A673 (cell line): ENCODE results near the gene SH3D19. TPM values are rescaled to one million over a fixed set of nuclear protein-coding genes. Genes with fewer than 3 reads are reported as not detected.

Experiments
- BruUV-seq: library from RNA; stranded (reverse); fragments of 400-500 nt; replicated peaks from 2 replicates; lab custom pipeline; 2021; lab: Mats Ljungman, UMichigan
- CTCF ChIA-PET: fragments of 300-600 bp; sonication (Branson Sonifier 250); formaldehyde crosslinking; loops from one replicate; lab custom pipeline; 2022; ENCODE audit warnings: antibody characterized with exemption; lab: Charles Lee
- POLR2A ChIA-PET: fragments of 300-600 bp; sonication (Branson Sonifier 250); formaldehyde crosslinking; loops from one replicate; lab custom pipeline; 2022; ENCODE audit warnings: antibody characterized with exemption; ENCODE audit not compliant: low non-redundant PET; lab: Charles Lee
- DNase-seq: peaks from one replicate; pipeline ENCODE4 v3.0.0-alpha.2; 2015; ENCODE audit warnings: low spot score
- H3K27ac ChIP-seq: fragments of 200-600 bp; sonication (generic); 2 replicates; pipeline ENCODE4 v1.5.1; 2016; ENCODE audit warnings: mixed run types, low read depth, mild to moderate bottlenecking, mixed read lengths, antibody characterized with exemption, low read length; ENCODE audit not compliant: poor library complexity, severe bottlenecking
- H3K27me3 ChIP-seq: fragments of 200-600 bp; sonication (generic); replicated peaks from 2 replicates; pipeline ENCODE4 v1.6.1; 2017; ENCODE audit warnings: mixed run types, low read depth, mild to moderate bottlenecking, mixed read lengths, antibody characterized with exemption, low read length; ENCODE audit not compliant: insufficient read depth, poor library complexity
- H3K36me3 ChIP-seq: fragments of 200-600 bp; sonication (generic); 2 replicates; pipeline ENCODE4 v1.6.1; 2016; ENCODE audit warnings: mixed run types, mild to moderate bottlenecking, mixed read lengths, antibody characterized with exemption, low read length; ENCODE audit not compliant: insufficient read depth, poor library complexity, severe bottlenecking
- H3K4me1 ChIP-seq: fragments of 200-600 bp; sonication (generic); 2 replicates; pipeline ENCODE4 v1.6.1; 2017; ENCODE audit warnings: mixed run types, mild to moderate bottlenecking, mixed read lengths, antibody characterized with exemption, low read length; ENCODE audit not compliant: insufficient read depth, poor library complexity, severe bottlenecking
- H3K4me3 ChIP-seq: fragments of 200-600 bp; sonication (generic); 2 replicates; pipeline ENCODE4 v1.5.1; 2016; ENCODE audit warnings: low read depth, mixed run types, mild to moderate bottlenecking, mixed read lengths, low read length; ENCODE audit not compliant: poor library complexity, severe bottlenecking
- H3K9me3 ChIP-seq: fragments of 200-600 bp; sonication (generic); 2 replicates; pipeline ENCODE4 v1.6.1; 2016; ENCODE audit warnings: mixed run types, low read depth, mild to moderate bottlenecking, mixed read lengths, antibody characterized with exemption, low read length; ENCODE audit not compliant: poor library complexity, severe bottlenecking
- EZH2 ChIP-seq: fragments of 200-600 bp; sonication (generic); IDR thresholded peaks from 2 replicates; pipeline ENCODE4 v1.6.1; 2017; ENCODE audit warnings: borderline replicate concordance, low read depth, mild to moderate bottlenecking, mixed read lengths, antibody characterized with exemption, low read length; ENCODE audit not compliant: poor library complexity, severe bottlenecking
- intact Hi-C: fragments of 100-400 bp; cut with micrococcal nuclease; formaldehyde crosslinking; loops from one replicate; pipeline ENCODE4 v1.10.0; 2022; ENCODE audit not compliant: unreplicated experiment
- total RNA-seq: library from RNA; stranded (reverse); gene quantifications from 2 replicates; pipeline ENCODE4 v1.2.3, GENCODE V29; 2021
- TF ChIP-seq, protein P1 (sequence below): fragments of 300-800, 200-600 bp; sonication (generic); conservative IDR thresholded peaks from 2 replicates; pipeline ENCODE4 v1.5.1; 2017; ENCODE audit warnings: low read depth, mild to moderate bottlenecking, antibody characterized with exemption, low read length, moderate library complexity, mixed read lengths

The SH3D19 gene
- total RNA-seq, 1 experiment from 2014 or later: 0.86 TPM

DNA sequence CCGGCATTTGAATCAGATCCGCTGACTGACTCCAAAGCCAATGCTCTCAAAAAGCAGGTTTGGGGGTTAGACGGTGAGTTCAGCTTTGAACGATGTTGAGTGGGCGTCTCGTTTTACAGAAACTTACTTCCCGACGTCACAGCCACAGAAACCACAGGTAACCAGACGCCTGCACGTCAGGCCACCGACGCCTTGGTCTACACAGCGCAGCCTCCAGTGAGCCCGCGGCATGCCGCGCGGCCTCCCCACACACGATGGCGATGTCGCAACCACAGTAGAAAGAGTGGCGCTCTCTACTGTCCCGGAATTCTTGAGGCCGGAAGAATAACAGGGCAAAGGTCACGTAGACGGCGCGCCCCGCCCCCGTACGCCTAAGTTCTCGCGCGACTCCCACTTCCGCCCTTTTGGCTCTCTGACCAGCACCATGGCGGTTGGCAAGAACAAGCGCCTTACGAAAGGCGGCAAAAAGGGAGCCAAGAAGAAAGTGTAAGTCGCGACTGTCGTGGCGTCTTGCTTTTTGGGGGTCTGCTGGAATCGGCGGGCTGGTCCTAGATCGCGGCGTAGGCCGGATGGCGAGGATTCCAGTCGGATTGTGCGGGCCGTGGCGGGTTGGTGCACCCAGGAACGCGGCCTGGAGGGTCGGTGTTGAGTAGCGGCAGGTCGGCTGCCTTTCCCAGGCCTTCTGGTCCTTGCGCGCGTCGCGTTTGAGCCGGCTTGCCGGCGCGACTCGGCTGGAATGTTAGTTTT lies 226.0 kb downstream of the SH3D19 start, which contains the start of gene RPS3A:
RPS3A (plus strand) TSS at position 400 of the 747 bp plus-strand sequence; CDS start at position 425, 25 bp downstream.
- no TSS peak for BruUV-seq

DNA sequence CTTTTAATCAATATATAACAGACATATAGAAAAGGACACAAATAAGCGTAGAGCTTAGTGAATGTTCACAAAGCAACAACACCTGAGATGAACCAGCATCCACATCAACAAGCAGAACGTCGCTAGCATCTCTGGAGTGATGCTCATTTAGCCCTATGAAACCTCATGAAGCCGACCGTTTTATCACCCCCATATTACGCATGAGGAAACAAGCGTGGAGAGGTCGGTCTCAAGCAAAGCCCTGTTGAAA lies 226.5 kb downstream of the SH3D19 start:
- DNase-seq: no peak
- Histone ChIP-seq H3K9me3 (no peaks in the 10 kb centered on the region), H3K27me3 (no peaks in the 10 kb centered on the region), H3K4me3 (peak overlapping the region; percentile 64), H3K4me1 (peaks cover 10% of the 10 kb centered on the region), H3K36me3 (peaks cover 39% of the 10 kb centered on the region), H3K27ac (peak overlapping the region; percentile 90)
- ChIA-PET CTCF (no interaction called here), POLR2A (interaction anchor here (0.6 kb wide), 1 partner anchor 528 kb away, joined by 3 read pairs; no protein-coding TSS in a partner anchor)
- BruUV-seq: no TSS peak
- TF ChIP-seq, protein P1, sequence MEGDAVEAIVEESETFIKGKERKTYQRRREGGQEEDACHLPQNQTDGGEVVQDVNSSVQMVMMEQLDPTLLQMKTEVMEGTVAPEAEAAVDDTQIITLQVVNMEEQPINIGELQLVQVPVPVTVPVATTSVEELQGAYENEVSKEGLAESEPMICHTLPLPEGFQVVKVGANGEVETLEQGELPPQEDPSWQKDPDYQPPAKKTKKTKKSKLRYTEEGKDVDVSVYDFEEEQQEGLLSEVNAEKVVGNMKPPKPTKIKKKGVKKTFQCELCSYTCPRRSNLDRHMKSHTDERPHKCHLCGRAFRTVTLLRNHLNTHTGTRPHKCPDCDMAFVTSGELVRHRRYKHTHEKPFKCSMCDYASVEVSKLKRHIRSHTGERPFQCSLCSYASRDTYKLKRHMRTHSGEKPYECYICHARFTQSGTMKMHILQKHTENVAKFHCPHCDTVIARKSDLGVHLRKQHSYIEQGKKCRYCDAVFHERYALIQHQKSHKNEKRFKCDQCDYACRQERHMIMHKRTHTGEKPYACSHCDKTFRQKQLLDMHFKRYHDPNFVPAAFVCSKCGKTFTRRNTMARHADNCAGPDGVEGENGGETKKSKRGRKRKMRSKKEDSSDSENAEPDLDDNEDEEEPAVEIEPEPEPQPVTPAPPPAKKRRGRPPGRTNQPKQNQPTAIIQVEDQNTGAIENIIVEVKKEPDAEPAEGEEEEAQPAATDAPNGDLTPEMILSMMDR: no peak
- TF ChIP-seq EZH2: no peak
- intact Hi-C loops: no loop called here

More for the DNA sequence above, 226.0 kb downstream of the SH3D19 start, which contains the start of gene RPS3A:
- Histone ChIP-seq H3K4me3 (peak within 1 kb of the TSS; percentile 64), H3K9me3 (no peaks in the 10 kb centered on the region), H3K27ac (peak within 1 kb of the TSS; percentile 90), H3K27me3 (no peaks in the 10 kb centered on the region), H3K36me3 (peaks cover 44% of the 10 kb centered on the region), H3K4me1 (peaks cover 10% of the 10 kb centered on the region)
- CTCF ChIA-PET: no interaction called here
- POLR2A ChIA-PET: no interaction called here
- peak; percentile 97 for DNase-seq
- intact Hi-C loops: no loop called here
- TF ChIP-seq EZH2: no peak
- TF ChIP-seq, protein P1: peak; percentile 96

- TF ChIP-seq, protein P1: no peak
- TF ChIP-seq EZH2: no peak
- no peaks in the 10 kb centered on the region for H3K27me3 ChIP-seq
- H3K9me3 ChIP-seq: no peaks in the 10 kb centered on the region
- intact Hi-C loops: no loop called here
- BruUV-seq: no TSS peak
- DNase-seq: no peak
- ChIA-PET POLR2A (interaction anchor here (0.6 kb wide), 1 partner anchor 189 kb away, joined by 12 read pairs; no protein-coding TSS in a partner anchor), CTCF (no interaction called here)
- H3K27ac ChIP-seq: no peak overlapping the region
- peaks cover 10% of the 10 kb centered on the region for H3K4me1 ChIP-seq
- H3K4me3 ChIP-seq: no peak overlapping the region
- peaks cover 27% of the 10 kb centered on the region for H3K36me3 ChIP-seq
Observed at GRCh38 chr4:151097759-151098158, 227.6 kb downstream of the SH3D19 start.
